Neutrophil (primary cell): ENCODE results near the gene LDLRAD4.

Experiments
- H3K27ac ChIP-seq: fragments of 200-600 bp; sonication (generic); 2 replicates; pipeline ENCODE4 v1.5.1; 2016; ENCODE audit warnings: mild to moderate bottlenecking, moderate library complexity
- H3K27me3 ChIP-seq: fragments of 200-600 bp; sonication (generic); 2 replicates; pipeline ENCODE4 v1.6.0; 2016; ENCODE audit warnings: mild to moderate bottlenecking
- H3K36me3 ChIP-seq: fragments of 200-600 bp; sonication (generic); 2 replicates; pipeline ENCODE4 v1.5.1; 2017
- H3K4me1 ChIP-seq, 2 experiments: fragments of 200-600 bp in 1 of 2; sonication (generic) in 1 of 2; 1 replicate in 1 of 2; 2 replicates in 1 of 2; pipeline versions ENCODE4 v1.5.1 to v1.6.1; 2013 to 2016; ENCODE audit warnings: low read depth in 1 of 2, low read length in 1 of 2, mild to moderate bottlenecking in 1 of 2, moderate library complexity in 1 of 2; ENCODE audit not compliant: control insufficient read depth in 1 of 2, insufficient read depth in 1 of 2
- H3K4me3 ChIP-seq, 2 experiments: fragments of 200-600 bp in 1 of 2; sonication (generic) in 1 of 2; 1 replicate in 1 of 2; 2 replicates in 1 of 2; pipeline ENCODE4 v1.5.1; 2013 to 2016; ENCODE audit warnings: low read depth in 1 of 2, low read length in 1 of 2, mild to moderate bottlenecking in 1 of 2, moderate library complexity in 1 of 2
- H3K9me3 ChIP-seq: fragments of 200-600 bp; sonication (generic); 2 replicates; pipeline ENCODE4 v1.5.1; 2016
- TF ChIP-seq, protein P1 (sequence below): fragments of 200-600 bp; sonication (generic); IDR thresholded peaks from 2 replicates; pipeline ENCODE4 v1.5.1; 2016; ENCODE audit warnings: antibody characterized with exemption

Gene LDLRAD4

DNA sequence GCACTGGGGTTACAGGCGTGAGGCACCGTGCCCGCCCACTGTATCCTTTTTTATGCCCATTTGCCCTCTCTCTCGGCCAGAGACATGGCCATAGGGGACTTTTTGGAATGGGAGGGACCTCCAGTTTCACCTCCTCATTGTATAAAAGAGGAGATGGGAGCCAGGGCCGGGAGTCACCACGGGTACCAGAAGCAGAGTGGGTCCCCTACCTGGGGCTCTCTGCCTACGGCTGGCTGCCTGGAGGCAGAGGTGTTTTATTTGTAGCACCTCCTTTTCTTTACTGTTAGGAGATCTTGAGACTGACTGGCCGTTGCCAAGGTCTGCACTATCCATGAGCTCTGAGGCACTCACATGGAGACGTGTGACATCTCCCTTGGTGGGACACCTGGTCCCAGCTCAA is 162.8 kb downstream of the LDLRAD4 start:
- no peak overlapping the region for H3K27ac ChIP-seq
- H3K4me1 ChIP-seq: peaks cover 5 to 9% of the 10 kb centered on the region in 2 experiments
- H3K9me3 ChIP-seq: no peaks in the 10 kb centered on the region
- no peaks in the 10 kb centered on the region for H3K27me3 ChIP-seq
- H3K36me3 ChIP-seq: no peaks in the 10 kb centered on the region
- TF ChIP-seq, protein P1, sequence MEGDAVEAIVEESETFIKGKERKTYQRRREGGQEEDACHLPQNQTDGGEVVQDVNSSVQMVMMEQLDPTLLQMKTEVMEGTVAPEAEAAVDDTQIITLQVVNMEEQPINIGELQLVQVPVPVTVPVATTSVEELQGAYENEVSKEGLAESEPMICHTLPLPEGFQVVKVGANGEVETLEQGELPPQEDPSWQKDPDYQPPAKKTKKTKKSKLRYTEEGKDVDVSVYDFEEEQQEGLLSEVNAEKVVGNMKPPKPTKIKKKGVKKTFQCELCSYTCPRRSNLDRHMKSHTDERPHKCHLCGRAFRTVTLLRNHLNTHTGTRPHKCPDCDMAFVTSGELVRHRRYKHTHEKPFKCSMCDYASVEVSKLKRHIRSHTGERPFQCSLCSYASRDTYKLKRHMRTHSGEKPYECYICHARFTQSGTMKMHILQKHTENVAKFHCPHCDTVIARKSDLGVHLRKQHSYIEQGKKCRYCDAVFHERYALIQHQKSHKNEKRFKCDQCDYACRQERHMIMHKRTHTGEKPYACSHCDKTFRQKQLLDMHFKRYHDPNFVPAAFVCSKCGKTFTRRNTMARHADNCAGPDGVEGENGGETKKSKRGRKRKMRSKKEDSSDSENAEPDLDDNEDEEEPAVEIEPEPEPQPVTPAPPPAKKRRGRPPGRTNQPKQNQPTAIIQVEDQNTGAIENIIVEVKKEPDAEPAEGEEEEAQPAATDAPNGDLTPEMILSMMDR: no peak
- no peak overlapping the region for H3K4me3 ChIP-seq

DNA sequence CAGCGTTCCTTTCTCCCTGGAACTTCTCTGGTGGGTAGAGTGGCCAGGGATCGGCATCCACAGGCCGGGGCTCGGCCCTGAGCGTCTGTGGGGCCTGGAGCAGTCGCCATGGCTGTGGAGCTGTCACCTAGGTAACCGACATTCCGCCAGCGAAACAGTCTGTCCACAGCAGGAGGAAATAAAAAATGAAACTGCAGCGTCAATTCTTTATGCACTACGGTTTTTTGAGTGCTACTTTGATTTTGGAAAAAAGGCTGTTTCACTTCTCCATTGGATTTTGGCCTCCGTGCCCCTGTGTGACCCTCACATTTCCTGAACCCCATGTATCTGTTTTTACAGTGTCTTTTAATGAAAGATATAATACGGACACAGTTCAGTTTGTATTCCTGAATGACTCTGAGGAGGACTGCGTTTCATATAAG is 163.4 kb downstream of the LDLRAD4 start:
- Histone ChIP-seq H3K27ac (no peak overlapping the region), H3K9me3 (no peaks in the 10 kb centered on the region), H3K4me1 (peaks cover 5 to 9% of the 10 kb centered on the region in 2 experiments), H3K36me3 (no peaks in the 10 kb centered on the region), H3K4me3 (no peak overlapping the region), H3K27me3 (no peaks in the 10 kb centered on the region)
- TF ChIP-seq, protein P1: no peak

DNA sequence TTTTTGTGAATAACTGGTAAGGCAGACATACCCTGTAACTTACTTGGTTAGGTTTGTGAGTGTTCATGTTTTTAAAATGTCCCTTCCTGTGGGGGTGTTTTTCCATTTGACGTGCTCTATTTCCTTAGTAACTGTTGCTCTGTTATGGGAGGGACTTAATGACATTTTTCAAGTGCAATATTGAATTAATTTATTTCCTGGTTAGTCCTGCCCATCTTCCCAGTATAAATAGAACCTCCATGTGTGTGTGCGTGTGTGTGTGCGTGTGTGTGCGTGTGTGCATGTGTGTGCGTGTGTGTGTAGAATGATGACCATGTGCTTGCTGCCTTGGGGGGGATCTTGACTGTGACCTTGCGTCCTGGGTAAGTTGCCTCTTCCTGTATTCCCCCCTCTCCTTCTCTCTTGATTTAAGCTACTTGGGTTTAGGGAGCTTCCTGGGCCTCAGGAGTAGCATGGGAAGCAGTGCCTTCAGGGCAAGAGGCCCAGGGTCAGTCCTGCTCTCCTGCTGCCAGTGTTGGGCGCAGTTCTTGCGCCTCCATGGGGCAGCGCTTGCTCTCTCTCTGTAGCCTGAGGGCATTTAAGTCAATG is 163.9 kb downstream of the LDLRAD4 start:
- no peak overlapping the region for H3K27ac ChIP-seq
- no peaks in the 10 kb centered on the region for H3K27me3 ChIP-seq
- TF ChIP-seq, protein P1: no peak
- H3K4me3 ChIP-seq: no peak overlapping the region
- H3K36me3 ChIP-seq: no peaks in the 10 kb centered on the region
- H3K9me3 ChIP-seq: no peaks in the 10 kb centered on the region
- peaks cover 5 to 9% of the 10 kb centered on the region in 2 experiments for H3K4me1 ChIP-seq

DNA sequence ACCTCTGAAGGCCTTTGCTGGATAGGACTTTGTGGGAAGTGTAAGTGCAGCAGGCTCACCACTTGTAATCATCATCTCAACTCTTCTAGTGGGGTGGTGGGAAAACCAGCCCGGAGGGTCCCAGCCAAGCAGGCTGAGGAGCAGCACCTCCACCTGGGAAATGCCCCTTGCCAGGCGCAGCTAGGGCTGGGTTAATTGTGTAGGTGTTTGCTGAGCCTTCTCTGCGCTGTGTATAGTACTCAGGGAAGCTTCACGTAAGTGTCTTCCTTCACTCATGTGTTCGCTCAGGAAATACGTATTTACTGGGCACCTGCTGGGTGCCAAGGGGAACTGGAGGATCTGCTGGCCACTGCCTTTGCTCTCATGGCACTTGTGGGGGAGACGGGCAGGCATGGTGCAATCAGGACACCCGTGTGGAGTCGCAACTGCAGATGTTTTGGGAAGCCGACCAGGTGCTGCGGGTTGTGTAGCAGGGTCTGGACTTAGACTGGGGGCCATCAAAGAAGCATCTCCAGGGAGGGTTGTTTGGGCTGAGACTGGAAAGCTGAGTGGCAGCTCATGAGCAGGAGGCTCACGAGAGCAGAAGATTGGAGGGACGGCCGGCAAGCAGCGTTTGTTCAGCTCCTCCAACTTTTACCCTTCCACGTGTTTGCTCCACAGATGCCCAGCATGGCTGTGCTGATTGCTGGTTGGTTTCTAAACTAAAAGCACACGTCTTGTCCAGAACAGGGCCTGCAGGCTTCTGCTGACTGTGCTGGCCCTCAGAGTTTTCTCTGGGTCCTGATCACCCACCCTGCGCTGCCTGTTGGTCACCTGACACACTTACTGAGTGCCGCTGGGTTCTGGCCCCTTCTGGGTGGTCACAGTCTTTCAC is 164.6 kb downstream of the LDLRAD4 start:
- TF ChIP-seq, protein P1: no peak
- Histone ChIP-seq H3K9me3 (no peaks in the 10 kb centered on the region), H3K27me3 (no peaks in the 10 kb centered on the region), H3K4me1 (peaks cover 5 to 9% of the 10 kb centered on the region in 2 experiments), H3K27ac (no peak overlapping the region), H3K36me3 (no peaks in the 10 kb centered on the region), H3K4me3 (no peak overlapping the region)

DNA sequence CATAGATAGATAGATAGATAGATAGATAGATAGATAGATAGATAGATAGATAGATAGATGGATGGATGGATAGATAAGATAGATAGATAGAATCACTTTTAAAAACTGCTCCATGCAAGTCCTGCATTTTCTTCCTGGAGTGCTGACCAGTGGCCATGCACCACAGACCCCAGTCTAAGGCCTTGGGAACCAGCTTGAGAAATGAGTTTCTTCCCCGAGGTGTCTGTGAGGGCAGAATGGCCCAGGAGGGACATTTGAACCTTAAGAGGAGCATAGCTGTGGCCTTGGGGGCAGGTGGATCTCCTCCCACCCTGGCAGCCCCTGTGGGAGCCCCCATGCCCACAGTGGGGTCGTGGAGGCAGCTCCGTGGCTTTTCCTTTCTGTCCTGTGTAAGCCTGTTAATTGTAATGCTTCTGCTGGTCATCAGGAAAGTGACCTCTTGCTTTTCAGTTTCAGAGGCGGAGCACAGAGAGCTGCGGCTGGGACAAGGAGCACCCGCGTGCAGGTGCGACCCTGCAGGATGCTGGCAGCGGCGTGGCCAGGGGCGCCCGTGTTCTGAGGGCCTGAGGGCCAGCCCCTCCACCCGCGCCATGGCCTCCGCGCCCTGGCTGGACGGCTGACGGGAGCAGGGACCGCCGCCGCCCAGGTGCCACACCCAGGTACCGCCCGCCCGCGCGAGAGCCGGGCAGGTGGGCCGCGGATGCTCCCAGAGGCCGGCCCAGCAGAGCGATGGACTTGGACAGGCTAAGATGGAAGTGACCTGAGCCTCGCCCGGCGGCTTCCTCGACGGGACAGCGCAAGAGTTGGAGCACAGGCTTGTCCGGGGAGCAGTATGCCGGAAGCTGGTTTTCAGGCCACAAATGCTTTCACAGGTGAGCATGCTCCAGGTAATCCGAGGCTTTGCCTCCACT is 168.6 kb downstream of the LDLRAD4 start:
- Histone ChIP-seq H3K36me3 (no peaks in the 10 kb centered on the region), H3K4me3 (no peak overlapping the region), H3K4me1 (peaks cover 0 to 4% of the 10 kb centered on the region in 2 experiments), H3K27me3 (no peaks in the 10 kb centered on the region), H3K27ac (no peak overlapping the region), H3K9me3 (no peaks in the 10 kb centered on the region)
- TF ChIP-seq, protein P1: no peak
